Activated CD4-positive, alpha-beta T cell treated with anti-CD3 and anti-CD28 coated beads, Interleukin-2, amount 10 ng/mL, durations not matched to agents 24 days and 14 days (primary cell): ENCODE measurements around the gene NRG4. TPM values are rescaled to one million over a fixed set of nuclear protein-coding genes. Genes with fewer than 3 reads are reported as not detected.
"Not testable (repeated sequence)": the region's sequence is repeated elsewhere in the genome, so short reads cannot be mapped to it uniquely, and the experiment has no call there.

ENCODE experiments used
- DNase-seq: peaks from one replicate; pipeline ENCODE4 v3.0.0; 2022
- H3K27ac Mint-ChIP-seq: one replicate; pipeline ENCODE4 v1.8.0; 2022; ENCODE audit warnings: mild to moderate bottlenecking, mixed read lengths
- H3K27me3 Mint-ChIP-seq: one replicate; pipeline ENCODE4 v1.8.0; 2022; ENCODE audit warnings: mixed read lengths
- H3K36me3 Mint-ChIP-seq: one replicate; pipeline ENCODE4 v1.8.0; 2022; ENCODE audit warnings: low read depth, mild to moderate bottlenecking, mixed read lengths
- H3K4me1 Mint-ChIP-seq: one replicate; pipeline ENCODE4 v1.8.0; 2021; ENCODE audit warnings: mixed read lengths
- H3K4me3 Mint-ChIP-seq: one replicate; pipeline ENCODE4 v1.8.0; 2022; ENCODE audit warnings: mild to moderate bottlenecking, moderate library complexity, mixed read lengths
- H3K9me3 Mint-ChIP-seq: one replicate; pipeline ENCODE4 v1.8.0; 2021; ENCODE audit warnings: mixed read lengths
- intact Hi-C: fragments of 100-400 bp; cut with micrococcal nuclease; formaldehyde crosslinking; loops from one replicate; pipeline ENCODE4 v1.15.1; 2023
- total RNA-seq: library from RNA; stranded (reverse); gene quantifications from 2 replicates; pipeline ENCODE4 v1.2.3, GENCODE V29; 2022

Gene NRG4
- not detected in 2 replicates for total RNA-seq

DNA sequence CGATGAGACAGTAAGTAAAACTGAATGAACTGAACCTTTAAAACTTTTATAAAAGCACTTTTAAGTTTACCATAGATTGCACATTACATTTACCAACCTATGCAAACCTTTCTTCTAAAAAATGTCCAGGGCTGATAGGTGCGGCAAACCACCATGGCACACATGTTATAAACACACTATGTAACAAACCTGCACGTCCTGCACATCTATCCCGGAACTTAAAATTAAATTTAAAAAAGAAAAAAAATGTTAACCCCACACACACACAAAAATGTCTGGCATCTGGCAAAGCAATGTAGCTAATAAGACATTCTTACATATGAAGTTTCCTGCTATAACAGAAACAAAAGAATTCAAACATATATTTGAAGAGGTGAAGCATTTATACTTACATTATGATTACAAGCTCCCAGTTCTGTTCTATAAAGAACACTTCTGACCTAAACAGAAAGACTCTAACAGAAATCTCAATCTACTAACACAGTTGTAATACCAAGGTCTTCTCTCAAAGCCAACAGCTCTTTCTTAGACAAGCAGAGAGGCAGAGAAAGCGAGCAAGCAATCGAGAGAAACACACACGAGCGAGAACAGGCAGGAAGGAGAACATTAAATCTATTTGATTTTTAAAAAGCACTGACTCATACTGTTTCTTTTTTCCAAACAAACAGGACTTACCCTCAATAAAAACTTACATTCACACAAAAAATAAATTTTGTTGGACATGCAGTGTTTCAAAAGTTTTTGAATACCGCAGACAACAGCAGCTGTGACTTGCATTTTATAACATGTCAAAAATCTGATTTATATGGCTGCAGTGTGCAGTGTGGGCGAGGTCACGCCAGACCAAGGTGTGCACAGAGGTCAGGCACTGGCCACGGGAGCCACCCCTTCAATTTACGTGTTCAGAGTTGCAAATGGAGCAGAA lies at the start of gene NRG4:
NRG4 (minus strand) TSS at position 798 of the 925 bp plus-strand sequence. CDS start 1,194 bp downstream, outside the sequence.
- H3K27me3 Mint-ChIP-seq: peaks cover 44% of the 10 kb centered on the region
- DNase-seq: no peak
- H3K4me3 Mint-ChIP-seq: no peak within 1 kb of the TSS
- H3K36me3 Mint-ChIP-seq: no peaks in the 10 kb centered on the region
- intact Hi-C loops: no loop called here
- H3K4me1 Mint-ChIP-seq: peaks cover 2% of the 10 kb centered on the region
- H3K27ac Mint-ChIP-seq: no peak within 1 kb of the TSS
- H3K9me3 Mint-ChIP-seq: peaks cover 12% of the 10 kb centered on the region

DNA sequence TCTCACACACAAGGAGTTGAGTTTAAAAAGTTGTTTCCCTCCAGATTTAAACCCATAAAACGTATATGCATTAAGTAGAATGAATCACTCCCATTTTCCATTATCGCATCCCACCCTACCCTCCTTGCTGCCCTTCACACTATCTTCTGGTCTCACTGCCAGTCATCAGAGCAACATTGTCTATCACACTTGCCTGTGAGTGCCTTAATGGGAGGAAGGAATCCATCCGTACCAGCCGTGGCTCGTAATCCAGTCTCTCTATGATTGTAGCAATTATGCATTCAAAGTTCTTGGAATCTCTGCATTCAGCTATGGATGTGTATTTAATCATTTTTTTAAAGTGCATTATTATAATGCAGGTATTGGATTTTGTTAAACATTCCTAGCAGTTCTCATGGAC lies 49.5 kb upstream of the NRG4 start:
- no peak for DNase-seq
- Mint-ChIP-seq H3K27me3 (peaks cover 71% of the 10 kb centered on the region), H3K27ac (no peak overlapping the region), H3K4me1 (peaks cover 19% of the 10 kb centered on the region), H3K36me3 (no peaks in the 10 kb centered on the region), H3K9me3 (no peaks in the 10 kb centered on the region), H3K4me3 (no peak overlapping the region)
- intact Hi-C loops: loop anchor here (5.0 kb wide), 1 partner anchor 276 kb away; the partner anchor contains the start of gene ISL2

- Mint-ChIP-seq H3K9me3 (no peaks in the 10 kb centered on the region), H3K27ac (no peak overlapping the region)
Observed at GRCh38 chr15:76060118-76060989, 48.1 kb upstream of the NRG4 start.

GRCh38 chr15:76059320-76060117 lies 47.3 kb upstream of the NRG4 start, which contains the start of gene TMEM266:
Gene TMEM266 (plus strand): TSS chr15:76059985. CDS start chr15:76134264, 74,279 bp downstream.
- intact Hi-C loops: loop anchor here (5.0 kb wide), 2 partner anchors 93 to 278 kb away; partner anchors contain the start of gene ISL2
- peaks cover 66% of the 10 kb centered on the region for H3K27me3 Mint-ChIP-seq

More at GRCh38 chr15:76060118-76060989, 48.1 kb upstream of the NRG4 start:
- H3K4me1 Mint-ChIP-seq: peaks cover 18% of the 10 kb centered on the region
- intact Hi-C loops: loop anchor here (5.0 kb wide), 1 partner anchor 277 kb away; the partner anchor contains the start of gene ISL2
- H3K27me3 Mint-ChIP-seq: peaks cover 70% of the 10 kb centered on the region
- DNase-seq: peak; percentile 73
- no peaks in the 10 kb centered on the region for H3K36me3 Mint-ChIP-seq
- H3K4me3 Mint-ChIP-seq: peak overlapping the region; percentile 67

DNA sequence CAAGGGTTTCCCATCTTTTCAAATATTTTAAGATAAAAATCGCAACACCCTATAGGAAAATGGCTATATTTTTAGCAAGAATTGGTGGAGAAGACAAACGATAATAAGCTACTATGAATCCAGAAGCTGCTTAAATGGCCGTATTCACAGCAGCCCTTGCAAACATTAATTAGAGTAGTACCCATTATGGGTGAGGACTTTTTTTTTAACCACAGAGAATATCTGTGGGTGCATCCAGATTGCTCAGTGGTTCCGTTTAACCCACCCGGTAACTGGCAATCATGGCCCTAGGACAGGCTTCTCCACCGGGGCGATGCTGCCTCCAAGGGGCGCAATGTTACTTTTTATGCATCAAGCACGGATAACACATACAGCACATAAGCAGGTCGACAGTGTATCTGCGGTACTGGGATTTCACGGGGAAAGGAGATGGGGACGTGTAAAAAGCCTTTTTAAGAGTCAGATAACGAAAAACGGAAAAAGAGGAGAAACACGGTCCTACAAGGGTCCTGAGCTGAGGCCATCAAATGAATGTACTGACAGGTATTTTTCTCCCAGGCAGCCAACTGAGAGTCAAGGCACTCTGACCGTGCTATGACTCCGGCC lies 46.6 kb upstream of the NRG4 start:
- H3K9me3 Mint-ChIP-seq: no peaks in the 10 kb centered on the region
- peak; percentile 72 for DNase-seq
- no peaks in the 10 kb centered on the region for H3K36me3 Mint-ChIP-seq
- H3K27ac Mint-ChIP-seq: peak overlapping the region; percentile 14
- H3K4me1 Mint-ChIP-seq: peaks cover 12% of the 10 kb centered on the region
- peaks cover 63% of the 10 kb centered on the region for H3K27me3 Mint-ChIP-seq
- H3K4me3 Mint-ChIP-seq: peak overlapping the region; percentile 75
- intact Hi-C loops: loop anchor here (5.0 kb wide), 1 partner anchor 93 kb away; no protein-coding TSS in a partner anchor

More at GRCh38 chr15:76059320-76060117, 47.3 kb upstream of the NRG4 start, which contains the start of gene TMEM266:
- Mint-ChIP-seq H3K27ac (peak within 1 kb of the TSS; percentile 14), H3K9me3 (no peaks in the 10 kb centered on the region), H3K4me1 (peaks cover 12% of the 10 kb centered on the region), H3K4me3 (peak within 1 kb of the TSS; percentile 75), H3K36me3 (no peaks in the 10 kb centered on the region)
- peak; percentile 75 for DNase-seq

GRCh38 chr15:76057332-76058000 lies 45.2 kb upstream of the NRG4 start:
- DNase-seq: peak; percentile 82
- Mint-ChIP-seq H3K4me3 (no peak overlapping the region), H3K27ac (no peak overlapping the region), H3K27me3 (peaks cover 55% of the 10 kb centered on the region), H3K9me3 (no peaks in the 10 kb centered on the region), H3K4me1 (peaks cover 11% of the 10 kb centered on the region), H3K36me3 (no peaks in the 10 kb centered on the region)
- intact Hi-C loops: loop anchor here (1.0 to 5.0 kb wide), 2 partner anchors 82 to 95 kb away; no protein-coding TSS in a partner anchor

DNA sequence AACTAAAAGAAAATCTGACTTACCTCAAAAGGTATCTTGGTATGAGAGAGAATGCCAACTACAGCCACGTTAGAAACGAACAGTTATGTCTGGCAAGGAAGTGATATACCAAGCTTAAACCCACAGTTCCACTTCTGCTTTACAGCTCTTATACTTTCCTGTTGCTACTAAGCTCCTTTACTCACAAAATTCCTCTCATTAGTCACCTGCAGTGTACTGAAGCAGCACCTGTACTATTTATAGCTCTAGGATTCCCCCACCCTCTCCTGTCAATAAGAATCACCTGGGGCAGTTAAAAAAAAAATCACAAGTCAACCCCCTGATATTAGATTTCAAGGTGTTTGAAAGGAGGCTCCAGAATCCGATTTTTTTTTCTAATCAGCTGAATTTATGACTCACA lies 44.7 kb upstream of the NRG4 start:
- no peak overlapping the region for H3K27ac Mint-ChIP-seq
- no peaks in the 10 kb centered on the region for H3K9me3 Mint-ChIP-seq
- H3K27me3 Mint-ChIP-seq: peaks cover 52% of the 10 kb centered on the region
- no peaks in the 10 kb centered on the region for H3K36me3 Mint-ChIP-seq
- H3K4me3 Mint-ChIP-seq: no peak overlapping the region
- intact Hi-C loops: loop anchor here (1.0 to 5.0 kb wide), 2 partner anchors 82 to 95 kb away; no protein-coding TSS in a partner anchor
- no peak for DNase-seq
- peaks cover 8% of the 10 kb centered on the region for H3K4me1 Mint-ChIP-seq

- H3K36me3 Mint-ChIP-seq, H3K4me1 Mint-ChIP-seq, H3K9me3 Mint-ChIP-seq, H3K4me3 Mint-ChIP-seq, H3K27ac Mint-ChIP-seq, intact Hi-C loops: not testable (repeated sequence)
- peak; percentile 35 for DNase-seq
- H3K27me3 Mint-ChIP-seq: peaks cover 34% of the 10 kb centered on the region
Observed at GRCh38 chr15:76054201-76054600, 42.0 kb upstream of the NRG4 start.

GRCh38 chr15:76038512-76038911 lies 26.3 kb upstream of the NRG4 start:
- no peak for DNase-seq
- intact Hi-C loops: no loop called here
- Mint-ChIP-seq H3K27me3 (peaks cover 44% of the 10 kb centered on the region), H3K36me3 (no peaks in the 10 kb centered on the region), H3K9me3 (peaks cover 5% of the 10 kb centered on the region), H3K27ac (no peak overlapping the region), H3K4me1 (no peaks in the 10 kb centered on the region), H3K4me3 (no peak overlapping the region)

- H3K27me3 Mint-ChIP-seq: peaks cover 29% of the 10 kb centered on the region
- DNase-seq: no peak
- intact Hi-C loops: no loop called here
- H3K9me3 Mint-ChIP-seq: no peaks in the 10 kb centered on the region
- H3K36me3 Mint-ChIP-seq: no peaks in the 10 kb centered on the region
- no peak overlapping the region for H3K27ac Mint-ChIP-seq
- no peaks in the 10 kb centered on the region for H3K4me1 Mint-ChIP-seq
- no peak overlapping the region for H3K4me3 Mint-ChIP-seq
Observed at GRCh38 chr15:76035593-76035992, 23.4 kb upstream of the NRG4 start.

GRCh38 chr15:76034111-76034510 lies 21.9 kb upstream of the NRG4 start:
- Mint-ChIP-seq H3K4me3 (no peak overlapping the region), H3K4me1 (no peaks in the 10 kb centered on the region), H3K36me3 (no peaks in the 10 kb centered on the region), H3K27ac (no peak overlapping the region), H3K9me3 (no peaks in the 10 kb centered on the region), H3K27me3 (peaks cover 32% of the 10 kb centered on the region)
- DNase-seq: no peak
- intact Hi-C loops: no loop called here

GRCh38 chr15:76033438-76033837 lies 21.2 kb upstream of the NRG4 start:
- Mint-ChIP-seq H3K36me3 (no peaks in the 10 kb centered on the region), H3K4me3 (no peak overlapping the region), H3K27ac (no peak overlapping the region), H3K9me3 (no peaks in the 10 kb centered on the region), H3K27me3 (peaks cover 28% of the 10 kb centered on the region), H3K4me1 (no peaks in the 10 kb centered on the region)
- intact Hi-C loops: no loop called here
- DNase-seq: no peak
